HepG2 (cell line): ENCODE results near the gene ATRAID. TPM values are rescaled to one million over a fixed set of nuclear protein-coding genes. Genes with fewer than 3 reads are reported as not detected.
A peak's percentile ranks its signal among the peaks of the same experiment; 100 is the strongest.

ENCODE experiments used
- CHCHD3 ChIP-seq: sonication (generic); formaldehyde crosslinking; IDR thresholded peaks from 2 replicates; pipeline ENCODE4 v1.8.0; 2022; ENCODE audit warnings: mild to moderate bottlenecking, missing genetic modification reagents, moderate library complexity
- CHD4 ChIP-seq: fragments of 200-600 bp; sonication (generic); IDR thresholded peaks from 2 replicates; pipeline ENCODE4 v1.7.0; 2017; ENCODE audit warnings: mild to moderate bottlenecking, low read length, borderline replicate concordance
- ETV5 ChIP-seq: IDR thresholded peaks from 2 replicates; pipeline ENCODE4 v1.6.1; 2018; ENCODE audit warnings: missing biosample characterization, missing genetic modification reagents, inconsistent platforms, borderline replicate concordance
- HCFC1 ChIP-seq: fragments of 150-350 bp; IDR thresholded peaks from 2 replicates; pipeline ENCODE4 v1.6.1; 2014; ENCODE audit warnings: low read depth, low read length
- ISX ChIP-seq: sonication (generic); formaldehyde crosslinking; conservative IDR thresholded peaks from 2 replicates; pipeline ENCODE4 v1.5.0; 2020; ENCODE audit warnings: missing genetic modification reagents
- SNRNP70 ChIP-seq: fragments of 200-400 bp; formaldehyde crosslinking; IDR thresholded peaks from 2 replicates; pipeline ENCODE4 v1.6.1; 2017; ENCODE audit warnings: mild to moderate bottlenecking, low read depth, low read length, moderate library complexity
- TBL1XR1 ChIP-seq: fragments of 150-350 bp; IDR thresholded peaks from 2 replicates; pipeline ENCODE4 v1.6.1; 2014; ENCODE audit warnings: borderline replicate concordance, low read length; ENCODE audit not compliant: partially characterized antibody
- ZFP36L1 ChIP-seq: sonication (generic); formaldehyde crosslinking; IDR thresholded peaks from 2 replicates; pipeline ENCODE4 v1.8.0; 2022; ENCODE audit warnings: mild to moderate bottlenecking, missing genetic modification reagents, moderate library complexity
- ZMYM3 ChIP-seq: sonication (generic); formaldehyde crosslinking; IDR thresholded peaks from 2 replicates; pipeline ENCODE4 v1.5.1; 2020; ENCODE audit warnings: mild to moderate bottlenecking, missing genetic modification reagents
- ZNF446 ChIP-seq: sonication (generic); formaldehyde crosslinking; IDR thresholded peaks from 2 replicates; pipeline ENCODE4 v1.5.0; 2020; ENCODE audit warnings: mild to moderate bottlenecking, missing genetic modification reagents
- ZNF883 ChIP-seq: sonication (generic); formaldehyde crosslinking; IDR thresholded peaks from 2 replicates; pipeline ENCODE4 v1.5.1; 2020; ENCODE audit warnings: mild to moderate bottlenecking, missing genetic modification reagents; ENCODE audit errors: not compliant biosample characterization
- polyA plus RNA-seq, 8 experiments: library from polyadenylated mRNA; depleted of rRNA in 3 of 8; stranded (reverse) in 7 of 8; unstranded in 1 of 8; fragments of >200 nt; fragmentation: Illumina TruSeq in 4 of 8; extraction: Trizol in 4 of 8; gene quantifications; 2 replicates each; pipeline versions ENCODE4 v1.2.1 to v1.2.3, GENCODE V29; 2011 to 2016; ENCODE audit warnings: low read depth in 4 of 8, missing spikeins in 1 of 8, mixed read lengths in 1 of 8; ENCODE audit not compliant: insufficient read depth in 1 of 8
- total RNA-seq, 5 experiments: library from RNA; depleted of rRNA; stranded (reverse); fragments of >200 nt; fragmentation: Illumina TruSeq; extraction: Trizol; gene quantifications; 2 replicates each; pipeline ENCODE4 v1.2.3, GENCODE V29; 2016; ENCODE audit warnings: low read depth in 1 of 5
- TF ChIP-seq, protein P1 (sequence below): sonication (generic); formaldehyde crosslinking; IDR thresholded peaks from 2 replicates; pipeline ENCODE4 v1.4.0; 2020; ENCODE audit warnings: missing genetic modification reagents, borderline replicate concordance
- TF ChIP-seq, protein P2 (sequence below): IDR thresholded peaks from 2 replicates; pipeline ENCODE4 v1.6.1; 2012; ENCODE audit warnings: low read length, improper control_type of control experiment
- TF ChIP-seq, protein P3 (sequence below): sonication (generic); formaldehyde crosslinking; IDR thresholded peaks from 2 replicates; pipeline ENCODE4 v1.8.1; 2023; ENCODE audit warnings: mild to moderate bottlenecking, missing genetic modification reagents, borderline replicate concordance
- TF ChIP-seq, protein P4 (sequence below): sonication (generic); formaldehyde crosslinking; IDR thresholded peaks from 2 replicates; pipeline ENCODE4 v1.4.0; 2020; ENCODE audit warnings: missing genetic modification reagents
- TF ChIP-seq, protein P5 (sequence below): sonication (generic); formaldehyde crosslinking; IDR thresholded peaks from 2 replicates; pipeline ENCODE4 v1.8.0; 2022; ENCODE audit warnings: low read depth, missing genetic modification reagents

Gene ATRAID
- total and polyA plus RNA-seq, 2 of the 13 experiments (the other 11 are each of a cell fraction or from before 2014, with no cell fraction given) = 207 to 382 TPM

DNA sequence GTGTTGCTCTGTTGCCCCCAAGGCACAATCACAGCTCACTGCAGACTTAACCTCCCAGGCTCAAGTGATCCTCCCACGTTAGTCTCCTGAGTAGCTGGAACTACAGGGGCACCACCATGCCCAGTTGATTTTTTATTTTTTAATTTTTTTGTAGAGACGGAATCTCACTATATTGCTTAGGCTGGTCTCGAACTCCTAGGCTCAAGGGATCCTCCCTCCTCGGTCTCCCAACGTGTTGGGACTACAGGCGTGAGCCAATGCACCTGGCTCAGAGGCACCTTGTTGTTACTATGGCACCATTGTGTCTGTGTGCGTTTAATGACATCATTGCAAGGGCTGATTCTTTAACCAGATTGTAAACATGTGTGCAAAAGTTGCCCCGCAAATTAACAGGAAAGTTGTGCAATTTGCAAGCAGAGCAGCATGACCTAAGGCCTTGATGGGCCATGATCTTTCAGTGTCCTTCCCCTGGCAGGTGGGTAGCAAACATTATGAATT lies 40.4 kb upstream of the ATRAID start (continued):
- TF ChIP-seq ZNF446 = no peak
- TF ChIP-seq CHD4 = peak; percentile 96
- TF ChIP-seq, protein P1, sequence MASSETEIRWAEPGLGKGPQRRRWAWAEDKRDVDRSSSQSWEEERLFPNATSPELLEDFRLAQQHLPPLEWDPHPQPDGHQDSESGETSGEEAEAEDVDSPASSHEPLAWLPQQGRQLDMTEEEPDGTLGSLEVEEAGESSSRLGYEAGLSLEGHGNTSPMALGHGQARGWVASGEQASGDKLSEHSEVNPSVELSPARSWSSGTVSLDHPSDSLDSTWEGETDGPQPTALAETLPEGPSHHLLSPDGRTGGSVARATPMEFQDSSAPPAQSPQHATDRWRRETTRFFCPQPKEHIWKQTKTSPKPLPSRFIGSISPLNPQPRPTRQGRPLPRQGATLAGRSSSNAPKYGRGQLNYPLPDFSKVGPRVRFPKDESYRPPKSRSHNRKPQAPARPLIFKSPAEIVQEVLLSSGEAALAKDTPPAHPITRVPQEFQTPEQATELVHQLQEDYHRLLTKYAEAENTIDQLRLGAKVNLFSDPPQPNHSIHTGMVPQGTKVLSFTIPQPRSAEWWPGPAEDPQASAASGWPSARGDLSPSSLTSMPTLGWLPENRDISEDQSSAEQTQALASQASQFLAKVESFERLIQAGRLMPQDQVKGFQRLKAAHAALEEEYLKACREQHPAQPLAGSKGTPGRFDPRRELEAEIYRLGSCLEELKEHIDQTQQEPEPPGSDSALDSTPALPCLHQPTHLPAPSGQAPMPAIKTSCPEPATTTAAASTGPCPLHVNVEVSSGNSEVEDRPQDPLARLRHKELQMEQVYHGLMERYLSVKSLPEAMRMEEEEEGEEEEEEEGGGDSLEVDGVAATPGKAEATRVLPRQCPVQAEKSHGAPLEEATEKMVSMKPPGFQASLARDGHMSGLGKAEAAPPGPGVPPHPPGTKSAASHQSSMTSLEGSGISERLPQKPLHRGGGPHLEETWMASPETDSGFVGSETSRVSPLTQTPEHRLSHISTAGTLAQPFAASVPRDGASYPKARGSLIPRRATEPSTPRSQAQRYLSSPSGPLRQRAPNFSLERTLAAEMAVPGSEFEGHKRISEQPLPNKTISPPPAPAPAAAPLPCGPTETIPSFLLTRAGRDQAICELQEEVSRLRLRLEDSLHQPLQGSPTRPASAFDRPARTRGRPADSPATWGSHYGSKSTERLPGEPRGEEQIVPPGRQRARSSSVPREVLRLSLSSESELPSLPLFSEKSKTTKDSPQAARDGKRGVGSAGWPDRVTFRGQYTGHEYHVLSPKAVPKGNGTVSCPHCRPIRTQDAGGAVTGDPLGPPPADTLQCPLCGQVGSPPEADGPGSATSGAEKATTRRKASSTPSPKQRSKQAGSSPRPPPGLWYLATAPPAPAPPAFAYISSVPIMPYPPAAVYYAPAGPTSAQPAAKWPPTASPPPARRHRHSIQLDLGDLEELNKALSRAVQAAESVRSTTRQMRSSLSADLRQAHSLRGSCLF (CRISPR knock-in tag) = no peak
- TF ChIP-seq TBL1XR1 = peak; percentile 35
- TF ChIP-seq, protein P2, sequence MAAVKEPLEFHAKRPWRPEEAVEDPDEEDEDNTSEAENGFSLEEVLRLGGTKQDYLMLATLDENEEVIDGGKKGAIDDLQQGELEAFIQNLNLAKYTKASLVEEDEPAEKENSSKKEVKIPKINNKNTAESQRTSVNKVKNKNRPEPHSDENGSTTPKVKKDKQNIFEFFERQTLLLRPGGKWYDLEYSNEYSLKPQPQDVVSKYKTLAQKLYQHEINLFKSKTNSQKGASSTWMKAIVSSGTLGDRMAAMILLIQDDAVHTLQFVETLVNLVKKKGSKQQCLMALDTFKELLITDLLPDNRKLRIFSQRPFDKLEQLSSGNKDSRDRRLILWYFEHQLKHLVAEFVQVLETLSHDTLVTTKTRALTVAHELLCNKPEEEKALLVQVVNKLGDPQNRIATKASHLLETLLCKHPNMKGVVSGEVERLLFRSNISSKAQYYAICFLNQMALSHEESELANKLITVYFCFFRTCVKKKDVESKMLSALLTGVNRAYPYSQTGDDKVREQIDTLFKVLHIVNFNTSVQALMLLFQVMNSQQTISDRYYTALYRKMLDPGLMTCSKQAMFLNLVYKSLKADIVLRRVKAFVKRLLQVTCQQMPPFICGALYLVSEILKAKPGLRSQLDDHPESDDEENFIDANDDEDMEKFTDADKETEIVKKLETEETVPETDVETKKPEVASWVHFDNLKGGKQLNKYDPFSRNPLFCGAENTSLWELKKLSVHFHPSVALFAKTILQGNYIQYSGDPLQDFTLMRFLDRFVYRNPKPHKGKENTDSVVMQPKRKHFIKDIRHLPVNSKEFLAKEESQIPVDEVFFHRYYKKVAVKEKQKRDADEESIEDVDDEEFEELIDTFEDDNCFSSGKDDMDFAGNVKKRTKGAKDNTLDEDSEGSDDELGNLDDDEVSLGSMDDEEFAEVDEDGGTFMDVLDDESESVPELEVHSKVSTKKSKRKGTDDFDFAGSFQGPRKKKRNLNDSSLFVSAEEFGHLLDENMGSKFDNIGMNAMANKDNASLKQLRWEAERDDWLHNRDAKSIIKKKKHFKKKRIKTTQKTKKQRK = no peak
- no peak for TF ChIP-seq CHCHD3 (CRISPR knock-in tag)
- TF ChIP-seq, protein P3, sequence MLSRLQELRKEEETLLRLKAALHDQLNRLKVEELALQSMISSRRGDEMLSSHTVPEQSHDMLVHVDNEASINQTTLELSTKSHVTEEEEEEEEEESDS = 0 out of 2 replicates have a peak, but pooled peaks have one; percentile 36
- no peak for TF ChIP-seq ISX (CRISPR knock-in tag)
- TF ChIP-seq ETV5 = peak; percentile 93
- no peak for TF ChIP-seq ZNF883 (CRISPR knock-in tag)
- TF ChIP-seq ZFP36L1 (CRISPR knock-in tag) = peak; percentile 91; the same call in 1 of the 2 replicates
- peak; percentile 88 for TF ChIP-seq ZMYM3
- TF ChIP-seq, protein P4, sequence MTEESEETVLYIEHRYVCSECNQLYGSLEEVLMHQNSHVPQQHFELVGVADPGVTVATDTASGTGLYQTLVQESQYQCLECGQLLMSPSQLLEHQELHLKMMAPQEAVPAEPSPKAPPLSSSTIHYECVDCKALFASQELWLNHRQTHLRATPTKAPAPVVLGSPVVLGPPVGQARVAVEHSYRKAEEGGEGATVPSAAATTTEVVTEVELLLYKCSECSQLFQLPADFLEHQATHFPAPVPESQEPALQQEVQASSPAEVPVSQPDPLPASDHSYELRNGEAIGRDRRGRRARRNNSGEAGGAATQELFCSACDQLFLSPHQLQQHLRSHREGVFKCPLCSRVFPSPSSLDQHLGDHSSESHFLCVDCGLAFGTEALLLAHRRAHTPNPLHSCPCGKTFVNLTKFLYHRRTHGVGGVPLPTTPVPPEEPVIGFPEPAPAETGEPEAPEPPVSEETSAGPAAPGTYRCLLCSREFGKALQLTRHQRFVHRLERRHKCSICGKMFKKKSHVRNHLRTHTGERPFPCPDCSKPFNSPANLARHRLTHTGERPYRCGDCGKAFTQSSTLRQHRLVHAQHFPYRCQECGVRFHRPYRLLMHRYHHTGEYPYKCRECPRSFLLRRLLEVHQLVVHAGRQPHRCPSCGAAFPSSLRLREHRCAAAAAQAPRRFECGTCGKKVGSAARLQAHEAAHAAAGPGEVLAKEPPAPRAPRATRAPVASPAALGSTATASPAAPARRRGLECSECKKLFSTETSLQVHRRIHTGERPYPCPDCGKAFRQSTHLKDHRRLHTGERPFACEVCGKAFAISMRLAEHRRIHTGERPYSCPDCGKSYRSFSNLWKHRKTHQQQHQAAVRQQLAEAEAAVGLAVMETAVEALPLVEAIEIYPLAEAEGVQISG (CRISPR knock-in tag) = 0 out of 2 replicates have a peak, but pooled peaks have one; percentile 46
- no peak for TF ChIP-seq HCFC1
- TF ChIP-seq, protein P5, sequence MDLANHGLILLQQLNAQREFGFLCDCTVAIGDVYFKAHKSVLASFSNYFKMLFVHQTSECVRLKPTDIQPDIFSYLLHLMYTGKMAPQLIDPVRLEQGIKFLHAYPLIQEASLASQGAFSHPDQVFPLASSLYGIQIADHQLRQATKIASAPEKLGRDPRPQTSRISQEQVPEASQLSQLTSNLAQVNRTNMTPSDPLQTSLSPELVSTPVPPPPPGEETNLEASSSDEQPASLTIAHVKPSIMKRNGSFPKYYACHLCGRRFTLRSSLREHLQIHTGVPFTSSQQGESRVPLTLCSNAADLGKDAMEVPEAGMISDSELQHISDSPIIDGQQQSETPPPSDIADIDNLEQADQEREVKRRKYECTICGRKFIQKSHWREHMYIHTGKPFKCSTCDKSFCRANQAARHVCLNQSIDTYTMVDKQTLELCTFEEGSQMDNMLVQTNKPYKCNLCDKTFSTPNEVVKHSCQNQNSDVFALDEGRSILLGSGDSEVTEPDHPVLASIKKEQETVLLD (CRISPR knock-in tag) = no peak
- no peak for TF ChIP-seq SNRNP70
